HG03060 (cell line): ENCODE data around the gene NEK1.
"Not testable (repeated sequence)": the region's sequence is repeated elsewhere in the genome, so short reads cannot be mapped to it uniquely, and the experiment has no call there.

ENCODE experiments used
- ATAC-seq: cut with Tn5 transposase; IDR thresholded peaks from one replicate; pipeline ENCODE4 v1.9.1; 2021; ENCODE audit warnings: low read depth, moderate number of reproducible peaks; ENCODE audit not compliant: unreplicated experiment

Gene NEK1

GRCh38 chr4:169627307-169627706, 14.9 kb upstream of the NEK1 start:
- ATAC-seq = peak; percentile 61

GRCh38 chr4:169626331-169627282, 14.2 kb upstream of the NEK1 start:
- ATAC-seq = no peak

- no peak for ATAC-seq
These were observed 13.5 kb upstream of the NEK1 start for GRCh38 chr4:169625886-169626285.

DNA sequence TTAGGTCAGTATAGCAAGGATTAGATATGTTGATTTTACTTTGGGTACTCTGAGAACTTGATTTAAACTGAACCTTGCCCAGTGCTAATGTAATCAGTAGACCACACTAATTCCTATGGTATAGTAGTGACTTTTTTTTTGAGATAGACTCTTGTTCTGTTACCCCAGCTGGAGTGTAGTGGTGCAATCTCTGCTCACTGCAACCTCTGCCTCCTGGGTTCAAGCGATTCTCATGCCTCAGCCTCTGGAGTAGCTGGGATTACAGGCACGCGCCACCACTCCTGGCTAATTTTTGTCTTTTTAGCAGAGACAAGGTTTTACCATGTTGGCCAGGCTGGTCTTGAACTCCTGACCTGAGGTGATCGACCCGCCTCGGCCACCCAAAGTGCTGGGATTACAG, 11.6 kb upstream of the NEK1 start:
- ATAC-seq = not testable (repeated sequence)

- no peak for ATAC-seq
These were observed 10.2 kb upstream of the NEK1 start for GRCh38 chr4:169622566-169622965.

- no peak for ATAC-seq
These were observed 9.5 kb upstream of the NEK1 start for GRCh38 chr4:169621731-169622492.

GRCh38 chr4:169620880-169621248, 8.5 kb upstream of the NEK1 start:
- ATAC-seq = no peak

GRCh38 chr4:169619958-169620879, 7.8 kb upstream of the NEK1 start, which contains the start of gene CLCN3:
Gene CLCN3 (plus strand): TSS chr4:169620578. CDS start chr4:169635929, 15,351 bp downstream.
- ATAC-seq = peak; percentile 80

DNA sequence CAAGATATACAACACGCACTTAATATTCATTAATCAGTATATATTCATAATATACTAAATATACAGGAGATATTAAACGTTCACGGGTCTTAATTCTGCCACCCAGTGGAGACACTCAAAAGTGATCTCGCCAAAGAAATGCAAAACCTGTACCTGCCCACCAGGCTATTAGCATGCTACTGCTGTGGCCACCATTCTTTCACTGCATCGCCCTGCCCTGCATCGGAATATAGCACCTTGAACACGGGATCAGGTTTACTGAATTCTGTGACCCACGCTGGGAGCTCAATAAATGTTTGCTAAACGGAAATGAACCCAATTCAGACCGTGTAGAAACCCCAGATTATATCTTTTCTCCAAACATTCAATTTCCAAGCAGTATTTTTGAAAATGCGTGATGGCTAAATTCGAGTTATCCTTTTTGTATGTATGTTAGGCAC, 7.2 kb upstream of the NEK1 start:
- peak; percentile 37 for ATAC-seq

GRCh38 chr4:169618986-169619385, 6.6 kb upstream of the NEK1 start:
- no peak for ATAC-seq

DNA sequence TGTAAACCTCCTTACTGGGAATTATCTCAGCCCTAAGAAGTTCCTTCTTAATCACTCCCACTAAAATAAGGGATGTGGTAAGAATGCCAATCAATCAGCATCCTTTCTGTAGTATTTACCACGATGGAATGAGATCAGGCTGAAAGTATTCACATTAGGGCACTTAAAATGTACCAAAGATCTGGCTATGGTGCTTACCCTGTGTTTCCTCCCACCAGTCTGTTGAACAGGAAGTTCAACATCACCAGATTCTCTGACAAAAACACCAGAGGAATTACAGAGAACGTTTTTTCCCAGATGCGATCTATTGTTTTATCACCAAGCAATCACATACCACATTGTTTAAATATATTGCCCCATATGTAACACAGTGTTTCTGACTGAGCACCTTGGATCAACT, 5.9 kb upstream of the NEK1 start:
- ATAC-seq = no peak

DNA sequence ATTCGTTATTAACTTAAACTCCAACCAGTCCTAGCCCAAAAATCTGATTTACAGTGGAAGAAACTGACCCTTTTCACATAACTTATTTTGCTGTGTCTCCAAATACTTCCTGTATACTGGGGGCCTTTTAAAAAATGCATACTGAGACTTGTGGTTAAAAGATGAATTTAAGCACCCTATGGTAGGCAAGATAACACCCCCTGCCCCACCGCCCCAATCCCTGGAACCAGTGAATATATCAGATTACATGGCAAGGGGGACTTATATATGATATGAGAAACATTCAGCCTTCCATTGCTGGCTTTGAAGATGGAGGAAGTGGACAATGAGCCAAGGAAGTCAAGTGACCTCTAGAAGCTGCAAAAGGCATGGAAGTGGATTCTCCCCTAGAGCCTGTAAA, 4.9 kb upstream of the NEK1 start:
- ATAC-seq = no peak

GRCh38 chr4:169616846-169617245, 4.5 kb upstream of the NEK1 start:
- ATAC-seq = no peak

DNA sequence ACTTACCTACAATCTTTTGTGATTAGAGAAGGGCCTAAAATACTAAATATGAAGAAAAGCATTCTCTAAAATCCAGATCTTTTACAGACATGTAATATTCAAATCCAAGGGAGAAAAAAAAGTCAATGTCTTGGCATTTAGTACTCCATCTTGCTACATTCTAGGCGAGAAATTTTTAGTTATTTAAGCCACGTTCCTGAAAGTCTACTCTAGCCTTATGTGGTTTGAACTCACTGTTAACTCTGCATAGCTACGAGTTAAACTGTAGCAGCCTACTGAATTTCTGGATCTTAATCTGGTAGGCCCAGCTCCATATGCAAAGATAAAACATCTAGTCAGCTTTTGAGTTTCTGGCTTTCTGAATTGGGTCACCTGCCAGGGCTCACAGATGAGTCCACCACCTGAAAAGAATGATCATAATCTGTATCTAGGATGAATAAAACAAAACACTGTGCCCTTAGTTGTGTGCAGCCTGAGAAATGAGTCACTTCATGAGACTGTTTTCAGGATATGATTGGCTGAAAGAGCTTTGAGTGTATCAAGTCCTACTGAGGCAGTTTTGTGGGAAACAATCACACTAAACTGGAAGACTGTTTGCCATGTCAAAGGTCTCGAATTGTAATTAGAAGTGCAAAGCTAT, 3.2 kb upstream of the NEK1 start:
- no peak for ATAC-seq

- ATAC-seq = peak; percentile 45
These were observed 782 bp upstream of the NEK1 start for GRCh38 chr4:169612871-169613859.

- ATAC-seq = no peak
These were observed 1.2 kb downstream of the NEK1 start for GRCh38 chr4:169611157-169611556.

DNA sequence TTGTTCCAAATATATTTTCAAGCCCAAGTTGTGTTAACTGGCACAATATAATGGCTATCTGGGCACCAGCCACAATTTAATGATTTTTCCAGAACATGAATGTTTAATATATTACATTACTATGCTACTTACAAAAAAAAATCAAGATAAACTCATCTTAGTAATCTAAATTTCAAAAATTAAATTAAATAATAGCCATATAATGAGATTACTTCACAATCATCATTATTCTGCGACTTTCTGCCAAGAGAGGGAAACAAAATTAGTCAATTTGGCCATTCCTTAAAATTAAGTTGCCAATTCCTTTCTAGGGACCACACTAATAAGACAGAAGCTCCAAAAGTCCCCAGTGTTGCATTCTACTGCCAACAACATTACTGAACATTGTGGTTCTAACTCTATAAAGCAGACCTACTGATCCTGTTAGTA, 7.5 kb downstream of the NEK1 start:
- ATAC-seq = no peak

DNA sequence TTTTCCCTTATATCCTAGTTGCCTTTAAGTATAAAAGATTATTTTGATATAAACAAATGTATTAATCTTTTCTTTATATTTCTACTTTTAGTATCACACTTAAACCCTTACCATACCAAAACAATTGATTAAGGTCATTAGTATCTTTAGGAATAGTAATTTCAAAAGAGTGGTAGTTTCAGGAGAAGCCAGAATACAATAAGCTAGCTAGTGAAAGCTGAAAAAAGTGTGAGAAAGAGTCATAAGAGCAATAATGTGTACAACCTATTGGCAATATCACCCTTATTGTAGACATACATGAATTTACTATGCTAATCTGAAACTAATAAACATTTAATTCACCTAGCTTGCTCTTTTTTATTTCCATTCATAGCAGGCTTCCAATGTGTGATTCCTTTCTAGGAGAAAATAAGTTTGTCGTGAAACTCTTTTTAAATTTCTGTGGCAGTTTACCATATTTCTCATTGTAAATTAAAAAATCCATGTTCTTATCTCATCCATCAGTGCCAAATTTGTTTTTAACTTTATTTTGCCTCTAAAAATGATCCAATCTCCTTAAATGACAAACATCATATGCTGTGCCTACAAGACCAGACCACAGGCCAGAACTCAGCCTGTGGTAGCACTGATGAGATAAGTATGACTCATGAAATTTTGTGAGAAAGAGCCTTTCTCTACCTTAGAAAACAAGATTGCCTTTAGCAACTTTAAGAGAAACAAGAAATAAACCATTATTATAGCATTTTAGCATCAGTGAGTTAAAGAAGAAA, 8.1 kb downstream of the NEK1 start:
- peak; percentile 73 for ATAC-seq
